H9 (cell line): Measurements from ENCODE around the gene C2orf81. TPM values are rescaled to one million over a fixed set of nuclear protein-coding genes. Genes with fewer than 3 reads are reported as not detected.

ENCODE experiments used
- DNase-seq: peaks from one replicate; pipeline ENCODE4 v3.0.0-alpha.2; 2017
- H2AFZ ChIP-seq: one replicate; pipeline ENCODE4 v1.6.1; 2013; ENCODE audit warnings: mild to moderate bottlenecking, low read length, control low read depth, moderate library complexity
- H2AK5ac ChIP-seq: 2 replicates; pipeline ENCODE4 v1.6.1; 2013; ENCODE audit warnings: low read length, control low read depth, mixed read lengths; ENCODE audit not compliant: insufficient read length
- H2BK120ac ChIP-seq: one replicate; pipeline ENCODE4 v1.6.1; 2013; ENCODE audit warnings: low read depth, mild to moderate bottlenecking, low read length, control low read depth, inconsistent platforms; ENCODE audit not compliant: poor library complexity, severe bottlenecking
- H2BK12ac ChIP-seq: 2 replicates; pipeline ENCODE4 v1.6.1; 2013; ENCODE audit warnings: low read length, control low read depth, mixed read lengths, low read depth; ENCODE audit not compliant: insufficient read length
- H2BK15ac ChIP-seq: 2 replicates; pipeline ENCODE4 v1.6.1; 2013; ENCODE audit warnings: low read depth, low read length, control low read depth
- H2BK20ac ChIP-seq: one replicate; pipeline ENCODE4 v1.6.1; 2013; ENCODE audit warnings: low read depth, mild to moderate bottlenecking, low read length, control low read depth, inconsistent platforms; ENCODE audit not compliant: poor library complexity, severe bottlenecking
- H2BK5ac ChIP-seq: 2 replicates; pipeline ENCODE4 v1.6.1; 2013; ENCODE audit warnings: low read length, control low read depth, mixed read lengths; ENCODE audit not compliant: insufficient read length
- H3K14ac ChIP-seq: 2 replicates; pipeline ENCODE4 v1.6.1; 2013; ENCODE audit warnings: low read length, control low read depth; ENCODE audit not compliant: insufficient read depth
- H3K18ac ChIP-seq: 2 replicates; pipeline ENCODE4 v1.6.1; 2013; ENCODE audit warnings: low read depth, mild to moderate bottlenecking, mixed read lengths, low read length, control low read depth; ENCODE audit not compliant: insufficient read length
- H3K23ac ChIP-seq: 2 replicates; pipeline ENCODE4 v1.6.1; 2013; ENCODE audit warnings: low read length, control low read depth, mixed read lengths, low read depth; ENCODE audit not compliant: insufficient read length
- H3K23me2 ChIP-seq: 2 replicates; pipeline ENCODE4 v1.6.1; 2013; ENCODE audit warnings: low read depth, mild to moderate bottlenecking, mixed read lengths, low read length, control low read depth; ENCODE audit not compliant: insufficient read length, poor library complexity, severe bottlenecking
- H3K27ac ChIP-seq: 2 replicates; pipeline ENCODE4 v1.5.1; 2013; ENCODE audit warnings: low read length, control low read depth, mixed read lengths, low read depth; ENCODE audit not compliant: insufficient read length
- H3K27me3 ChIP-seq: 2 replicates; pipeline ENCODE4 v1.6.1; 2013; ENCODE audit warnings: low read length, control low read depth, inconsistent platforms; ENCODE audit not compliant: insufficient read depth
- H3K4ac ChIP-seq: 2 replicates; pipeline ENCODE4 v1.6.1; 2013; ENCODE audit warnings: low read depth, mild to moderate bottlenecking, control low read depth, inconsistent platforms, low read length, moderate library complexity
- H3K4me1 ChIP-seq: 2 replicates; pipeline ENCODE4 v1.6.1; 2013; ENCODE audit warnings: low read length, control low read depth, inconsistent platforms; ENCODE audit not compliant: insufficient read depth
- H3K4me2 ChIP-seq: 2 replicates; pipeline ENCODE4 v1.6.1; 2013; ENCODE audit warnings: low read length, control low read depth, mixed read lengths; ENCODE audit not compliant: insufficient read length, insufficient read depth
- H3K56ac ChIP-seq: 2 replicates; pipeline ENCODE4 v1.6.1; 2013; ENCODE audit warnings: low read depth, mild to moderate bottlenecking, mixed read lengths, low read length, control low read depth; ENCODE audit not compliant: insufficient read length
- H3K79me1 ChIP-seq: 2 replicates; pipeline ENCODE4 v1.6.1; 2013; ENCODE audit warnings: low read depth, mild to moderate bottlenecking, moderate library complexity, low read length, control low read depth, inconsistent platforms; ENCODE audit not compliant: insufficient read depth, poor library complexity, severe bottlenecking
- H3K79me2 ChIP-seq: 2 replicates; pipeline ENCODE4 v1.6.1; 2013; ENCODE audit warnings: low read length, control low read depth, inconsistent platforms; ENCODE audit not compliant: insufficient read depth
- H3K9ac ChIP-seq: 2 replicates; pipeline ENCODE4 v1.6.1; 2013; ENCODE audit warnings: low read length, control low read depth, mixed read lengths; ENCODE audit not compliant: insufficient read length; ENCODE audit errors: extremely low read depth
- H3K9me3 ChIP-seq: one replicate; pipeline ENCODE4 v1.6.1; 2013; ENCODE audit warnings: low read depth, low read length, inconsistent platforms; ENCODE audit not compliant: control insufficient read depth
- H3T11ph ChIP-seq: one replicate; pipeline ENCODE4 v1.6.1; 2013; ENCODE audit warnings: mild to moderate bottlenecking, low read length, control low read depth, inconsistent platforms
- H4K20me1 ChIP-seq: one replicate; pipeline ENCODE4 v1.6.1; 2013; ENCODE audit not compliant: control insufficient read depth, insufficient read length, insufficient read depth
- H4K5ac ChIP-seq: 2 replicates; pipeline ENCODE4 v1.6.1; 2013; ENCODE audit warnings: low read depth, mild to moderate bottlenecking, mixed read lengths, low read length, control low read depth; ENCODE audit not compliant: insufficient read length
- H4K8ac ChIP-seq: replicated peaks from 2 replicates; pipeline ENCODE4 v1.6.1; 2013; ENCODE audit warnings: low read length, control low read depth, mixed read lengths, low read depth; ENCODE audit not compliant: insufficient read length
- H4K91ac ChIP-seq: 2 replicates; pipeline ENCODE4 v1.6.1; 2013; ENCODE audit warnings: low read depth, mild to moderate bottlenecking, moderate library complexity, mixed read lengths, low read length, control low read depth; ENCODE audit not compliant: insufficient read length
- H3K27ac Mint-ChIP-seq, 3 experiments: 2 replicates in 2 of 3; 3 replicates in 1 of 3; pipeline ENCODE4 v1.8.0; 2020 to 2021; ENCODE audit warnings: mixed read lengths in 3 of 3, mild to moderate bottlenecking in 1 of 3, moderate library complexity in 1 of 3
- H3K27me3 Mint-ChIP-seq: 2 replicates; pipeline ENCODE4 v1.8.0; 2021; ENCODE audit warnings: low read depth, mild to moderate bottlenecking, moderate library complexity, mixed read lengths
- H3K36me3 Mint-ChIP-seq, 3 experiments: 2 replicates in 2 of 3; 3 replicates in 1 of 3; pipeline ENCODE4 v1.8.0; 2020 to 2021; ENCODE audit warnings: low read depth in 3 of 3, mixed read lengths in 3 of 3; ENCODE audit not compliant: insufficient read depth in 1 of 3
- H3K4me1 Mint-ChIP-seq, 2 experiments: 2 replicates each; pipeline ENCODE4 v1.8.0; 2020; ENCODE audit warnings: mixed read lengths in 2 of 2
- H3K4me3 Mint-ChIP-seq, 2 experiments: 2 replicates in 1 of 2; 3 replicates in 1 of 2; pipeline ENCODE4 v1.8.0; 2020 to 2021; ENCODE audit warnings: mild to moderate bottlenecking in 2 of 2, mixed read lengths in 2 of 2, moderate library complexity in 1 of 2
- H3K9me3 Mint-ChIP-seq, 2 experiments: 2 replicates in 1 of 2; 3 replicates in 1 of 2; pipeline ENCODE4 v1.8.0; 2020; ENCODE audit warnings: mild to moderate bottlenecking in 2 of 2, mixed read lengths in 2 of 2, moderate library complexity in 1 of 2
- WGBS: extraction: QIAGEN DNeasy Blood & Tissue Kit; methylation state at CpG from one replicate; pipeline ENCODE4 v1.1.7; 2013; ENCODE audit warnings: missing lambda C conversion rate, low lambda C conversion rate, mixed read lengths; ENCODE audit not compliant: insufficient read length; ENCODE audit errors: extremely low coverage; 5-methylcytosine and 5-hydroxymethylcytosine counted together
- total RNA-seq: library from RNA; stranded (reverse); gene quantifications from 2 replicates; pipeline ENCODE4 v1.2.1, GENCODE V29; 2021
- TF ChIP-seq, protein P1 (sequence below): fragments of 200-600 bp; sonication (generic); conservative IDR thresholded peaks from 3 replicates; pipeline ENCODE4 v1.8.0; 2021; ENCODE audit warnings: antibody characterized with exemption, mild to moderate bottlenecking

C2orf81 gene
- total RNA-seq, 1 experiment from 2014 or later, result 3.5 TPM

DNA sequence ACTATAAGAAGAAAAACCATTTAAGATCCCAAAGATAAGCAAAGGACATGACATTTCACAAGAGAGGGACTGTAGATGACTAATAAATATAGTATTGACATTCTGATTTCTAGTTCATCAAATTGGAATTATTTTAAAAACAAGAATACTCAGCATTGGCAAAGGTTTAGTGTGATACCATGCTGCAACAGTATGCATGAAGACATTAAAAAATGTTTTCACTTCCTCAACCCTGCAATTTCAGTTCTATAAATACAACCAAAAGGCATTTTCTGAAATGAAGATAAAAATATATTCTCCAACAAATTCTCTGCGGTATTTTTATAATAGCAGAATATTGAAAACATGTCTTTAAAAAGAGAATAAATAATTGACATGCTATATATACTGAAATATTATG, 2.1 kb downstream of the C2orf81 start:
- no peak overlapping the region for H3K23ac ChIP-seq
- Mint-ChIP-seq H3K27ac (no peak overlapping the region), H3K36me3 (peaks cover 0 to 10% (median 2%) of the 10 kb centered on the region in 3 experiments; a peak in 6 of 7 replicates), H3K27me3 (peaks cover 30% of the 10 kb centered on the region), H3K4me3 (no peak overlapping the region), H3K9me3 (no peaks in the 10 kb centered on the region; a peak in 1 of 5 replicates), H3K4me1 (peaks cover 11 to 25% of the 10 kb centered on the region in 2 experiments)
- H3K27ac ChIP-seq, result no peak overlapping the region
- H2BK12ac ChIP-seq, result no peak overlapping the region
- no peak overlapping the region for H2BK20ac ChIP-seq
- no peak overlapping the region for H3K18ac ChIP-seq
- no peaks in the 10 kb centered on the region for H3K4me1 ChIP-seq
- no CpG with 5 or more reads among the region's 1 CpG for WGBS
- no peaks in the 10 kb centered on the region for H3K9me3 ChIP-seq
- H3K9ac ChIP-seq, result no peak overlapping the region
- H3K4me2 ChIP-seq, result no peak overlapping the region
- H3K79me2 ChIP-seq, result no peaks in the 10 kb centered on the region
- H3K14ac ChIP-seq, result no peak overlapping the region
- H3K27me3 ChIP-seq, result no peaks in the 10 kb centered on the region
- H4K5ac ChIP-seq, result no peak overlapping the region
- TF ChIP-seq, protein P1, sequence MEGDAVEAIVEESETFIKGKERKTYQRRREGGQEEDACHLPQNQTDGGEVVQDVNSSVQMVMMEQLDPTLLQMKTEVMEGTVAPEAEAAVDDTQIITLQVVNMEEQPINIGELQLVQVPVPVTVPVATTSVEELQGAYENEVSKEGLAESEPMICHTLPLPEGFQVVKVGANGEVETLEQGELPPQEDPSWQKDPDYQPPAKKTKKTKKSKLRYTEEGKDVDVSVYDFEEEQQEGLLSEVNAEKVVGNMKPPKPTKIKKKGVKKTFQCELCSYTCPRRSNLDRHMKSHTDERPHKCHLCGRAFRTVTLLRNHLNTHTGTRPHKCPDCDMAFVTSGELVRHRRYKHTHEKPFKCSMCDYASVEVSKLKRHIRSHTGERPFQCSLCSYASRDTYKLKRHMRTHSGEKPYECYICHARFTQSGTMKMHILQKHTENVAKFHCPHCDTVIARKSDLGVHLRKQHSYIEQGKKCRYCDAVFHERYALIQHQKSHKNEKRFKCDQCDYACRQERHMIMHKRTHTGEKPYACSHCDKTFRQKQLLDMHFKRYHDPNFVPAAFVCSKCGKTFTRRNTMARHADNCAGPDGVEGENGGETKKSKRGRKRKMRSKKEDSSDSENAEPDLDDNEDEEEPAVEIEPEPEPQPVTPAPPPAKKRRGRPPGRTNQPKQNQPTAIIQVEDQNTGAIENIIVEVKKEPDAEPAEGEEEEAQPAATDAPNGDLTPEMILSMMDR, result no peak
- DNase-seq, result no peak
- H3K56ac ChIP-seq, result no peak overlapping the region
- no peak overlapping the region for H4K8ac ChIP-seq
- H2BK5ac ChIP-seq, result no peak overlapping the region
- H3K23me2 ChIP-seq, result peaks cover 9% of the 10 kb centered on the region
- H2BK120ac ChIP-seq, result no peak overlapping the region
- H4K20me1 ChIP-seq, result no peaks in the 10 kb centered on the region
- no peaks in the 10 kb centered on the region for H3K79me1 ChIP-seq
- no peak overlapping the region for H3T11ph ChIP-seq
- no peak overlapping the region for H2BK15ac ChIP-seq
- no peak overlapping the region for H3K4ac ChIP-seq
- H4K91ac ChIP-seq, result no peak overlapping the region
- no peak overlapping the region for H2AFZ ChIP-seq
- no peak overlapping the region for H2AK5ac ChIP-seq
